Activated CD8-positive, alpha-beta T cell treated with anti-CD3 and anti-CD28 coated beads for 36 hours (primary cell): ENCODE data around the gene C1QTNF9. TPM values are rescaled to one million over a fixed set of nuclear protein-coding genes. Genes with fewer than 3 reads are reported as not detected.
"Not testable (repeated sequence)": the region's sequence is repeated elsewhere in the genome, so short reads cannot be mapped to it uniquely, and the experiment has no call there.

Experiments
- ATAC-seq: fragments of 200-7000 bp; cut with Tn5 transposase; one replicate; pipeline ENCODE4 v1.10.0; 2021; ENCODE audit warnings: mild to moderate bottlenecking, moderate library complexity
- CTCF ChIA-PET: fragments of 350-600 bp; sonication (Branson Sonifier 250); formaldehyde crosslinking; loops from one replicate; lab custom pipeline; 2021; ENCODE audit warnings: antibody characterized with exemption; lab: Charles Lee
- POLR2A ChIA-PET: fragments of 350-600 bp; sonication (Branson Sonifier 250); formaldehyde crosslinking; loops from one replicate; lab custom pipeline; 2021; ENCODE audit warnings: antibody characterized with exemption; lab: Charles Lee
- DNase-seq: peaks from one replicate; pipeline ENCODE4 v3.0.0-alpha.2; 2020
- H3K27ac Mint-ChIP-seq: one replicate; pipeline ENCODE4 v1.8.0; 2021; ENCODE audit warnings: mild to moderate bottlenecking, mixed read lengths
- H3K27me3 Mint-ChIP-seq: one replicate; pipeline ENCODE4 v1.8.0; 2021; ENCODE audit warnings: mixed read lengths
- H3K36me3 Mint-ChIP-seq: one replicate; pipeline ENCODE4 v1.8.0; 2021; ENCODE audit warnings: low read depth, mixed read lengths
- H3K4me1 Mint-ChIP-seq: one replicate; pipeline ENCODE4 v1.8.0; 2021; ENCODE audit warnings: low read depth, mixed read lengths
- H3K4me3 Mint-ChIP-seq: one replicate; pipeline ENCODE4 v1.8.0; 2021; ENCODE audit warnings: mild to moderate bottlenecking, moderate library complexity, mixed read lengths
- H3K9me3 Mint-ChIP-seq: one replicate; pipeline ENCODE4 v1.8.0; 2021; ENCODE audit warnings: mixed read lengths
- CTCF ChIP-seq: fragments of 200-600 bp; IDR thresholded peaks from one replicate; pipeline ENCODE4 v1.8.0; 2022; ENCODE audit warnings: antibody characterized with exemption, mild to moderate bottlenecking
- intact Hi-C: fragments of 100-400 bp; cut with micrococcal nuclease; formaldehyde crosslinking; loops from one replicate; pipeline ENCODE4 v1.10.0; 2022
- total RNA-seq, 2 experiments: library from RNA; stranded (reverse); gene quantifications; one replicate each; pipeline ENCODE4 v1.2.3, GENCODE V29; 2021

C1QTNF9 gene
- total RNA-seq, 2 experiments from 2014 or later, result not detected

- no peak overlapping the region for H3K27ac Mint-ChIP-seq
- no peak for ATAC-seq
- no peaks in the 10 kb centered on the region for H3K4me1 Mint-ChIP-seq
- no peak for DNase-seq
- TF ChIP-seq CTCF, result no peak
- POLR2A ChIA-PET, result no interaction called here
- H3K36me3 Mint-ChIP-seq, result no peaks in the 10 kb centered on the region
- peaks cover 1% of the 10 kb centered on the region for H3K27me3 Mint-ChIP-seq
- intact Hi-C loops, result no loop called here
- CTCF ChIA-PET, result no interaction called here
- H3K9me3 Mint-ChIP-seq, result peaks cover 3% of the 10 kb centered on the region
- no peak overlapping the region for H3K4me3 Mint-ChIP-seq
These were observed 30.7 kb downstream of the C1QTNF9 start for GRCh38 chr13:24339937-24340607.

GRCh38 chr13:24340608-24340955 lies 31.2 kb downstream of the C1QTNF9 start:
- DNase-seq (no peak), ATAC-seq (no peak)
- intact Hi-C loops, result no loop called here
- ChIA-PET CTCF (interaction anchor here (0.9 to 1.7 kb wide), 2 partner anchors 111 to 380 kb away, joined by 3 to 4 read pairs; no protein-coding TSS in a partner anchor), POLR2A (no interaction called here)
- Mint-ChIP-seq H3K27me3 (peaks cover 1% of the 10 kb centered on the region), H3K4me1 (no peaks in the 10 kb centered on the region), H3K36me3 (no peaks in the 10 kb centered on the region), H3K4me3 (no peak overlapping the region), H3K27ac (no peak overlapping the region), H3K9me3 (peaks cover 3% of the 10 kb centered on the region)
- TF ChIP-seq CTCF, result no peak

DNA sequence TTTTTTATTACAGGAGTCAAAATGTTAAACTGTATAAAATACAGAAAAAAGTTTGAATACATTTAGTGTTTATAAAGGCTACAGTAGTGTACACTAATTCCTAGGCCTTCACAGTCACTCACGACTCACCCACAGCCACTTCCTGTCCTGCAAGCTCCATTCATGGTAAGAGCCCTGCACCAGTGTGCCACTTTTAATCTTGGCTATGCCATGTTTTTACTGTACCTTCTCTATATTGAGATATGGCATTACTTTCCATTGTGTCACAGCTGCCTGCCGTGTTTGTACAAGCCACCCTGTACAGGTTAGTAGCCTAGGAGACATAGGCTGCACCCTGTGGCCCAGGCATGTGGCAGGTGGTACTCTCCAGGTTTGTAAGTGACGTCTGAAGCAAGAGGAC lies 32.1 kb downstream of the C1QTNF9 start:
- no peak for TF ChIP-seq CTCF
- ChIA-PET POLR2A (no interaction called here), CTCF (interaction anchor here (0.9 to 1.7 kb wide), 3 partner anchors 9 to 381 kb away, joined by 3 to 4 read pairs (median 3); no protein-coding TSS in a partner anchor)
- Mint-ChIP-seq H3K36me3 (no peaks in the 10 kb centered on the region), H3K9me3 (peaks cover 3% of the 10 kb centered on the region), H3K27ac (no peak overlapping the region), H3K4me1 (no peaks in the 10 kb centered on the region), H3K4me3 (no peak overlapping the region), H3K27me3 (peaks cover 1% of the 10 kb centered on the region)
- intact Hi-C loops, result no loop called here
- ATAC-seq (peak; percentile 20), DNase-seq (peak; percentile 15)

DNA sequence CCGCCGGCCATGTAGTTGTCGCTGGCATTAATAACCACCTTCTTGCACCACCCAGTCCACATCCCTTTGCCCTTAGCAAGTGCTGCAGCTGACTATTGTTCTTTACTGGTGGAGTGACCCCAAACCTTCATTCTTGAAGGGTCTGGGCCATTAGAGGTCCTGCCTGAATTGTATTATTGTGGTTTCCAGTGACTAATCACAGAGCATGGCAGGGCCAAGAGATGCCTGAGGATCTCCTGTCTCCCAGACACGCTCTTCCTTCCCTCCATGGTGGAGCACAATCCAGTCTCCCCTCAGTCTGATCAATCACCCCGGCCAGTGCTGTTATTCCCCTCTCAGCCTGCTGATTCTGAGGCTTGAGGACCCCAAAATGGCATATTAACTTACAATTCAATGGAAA lies 39.0 kb downstream of the C1QTNF9 start:
- POLR2A ChIA-PET, result no interaction called here
- no peak for DNase-seq
- Mint-ChIP-seq H3K4me1 (no peaks in the 10 kb centered on the region), H3K9me3 (no peaks in the 10 kb centered on the region), H3K27me3 (peaks cover 1% of the 10 kb centered on the region), H3K4me3 (no peak overlapping the region), H3K27ac (no peak overlapping the region), H3K36me3 (no peaks in the 10 kb centered on the region)
- intact Hi-C loops, result no loop called here
- no peak for TF ChIP-seq CTCF
- CTCF ChIA-PET, result no interaction called here
- ATAC-seq, result no peak

GRCh38 chr13:24348797-24349515 lies 39.6 kb downstream of the C1QTNF9 start:
- Mint-ChIP-seq H3K27ac (no peak overlapping the region), H3K9me3 (no peaks in the 10 kb centered on the region), H3K4me1 (no peaks in the 10 kb centered on the region), H3K36me3 (no peaks in the 10 kb centered on the region), H3K4me3 (no peak overlapping the region), H3K27me3 (peaks cover under 1% of the 10 kb centered on the region)
- intact Hi-C loops, result no loop called here
- CTCF ChIA-PET, result no interaction called here
- ATAC-seq (no peak), DNase-seq (no peak)
- POLR2A ChIA-PET, result no interaction called here
- TF ChIP-seq CTCF, result no peak

DNA sequence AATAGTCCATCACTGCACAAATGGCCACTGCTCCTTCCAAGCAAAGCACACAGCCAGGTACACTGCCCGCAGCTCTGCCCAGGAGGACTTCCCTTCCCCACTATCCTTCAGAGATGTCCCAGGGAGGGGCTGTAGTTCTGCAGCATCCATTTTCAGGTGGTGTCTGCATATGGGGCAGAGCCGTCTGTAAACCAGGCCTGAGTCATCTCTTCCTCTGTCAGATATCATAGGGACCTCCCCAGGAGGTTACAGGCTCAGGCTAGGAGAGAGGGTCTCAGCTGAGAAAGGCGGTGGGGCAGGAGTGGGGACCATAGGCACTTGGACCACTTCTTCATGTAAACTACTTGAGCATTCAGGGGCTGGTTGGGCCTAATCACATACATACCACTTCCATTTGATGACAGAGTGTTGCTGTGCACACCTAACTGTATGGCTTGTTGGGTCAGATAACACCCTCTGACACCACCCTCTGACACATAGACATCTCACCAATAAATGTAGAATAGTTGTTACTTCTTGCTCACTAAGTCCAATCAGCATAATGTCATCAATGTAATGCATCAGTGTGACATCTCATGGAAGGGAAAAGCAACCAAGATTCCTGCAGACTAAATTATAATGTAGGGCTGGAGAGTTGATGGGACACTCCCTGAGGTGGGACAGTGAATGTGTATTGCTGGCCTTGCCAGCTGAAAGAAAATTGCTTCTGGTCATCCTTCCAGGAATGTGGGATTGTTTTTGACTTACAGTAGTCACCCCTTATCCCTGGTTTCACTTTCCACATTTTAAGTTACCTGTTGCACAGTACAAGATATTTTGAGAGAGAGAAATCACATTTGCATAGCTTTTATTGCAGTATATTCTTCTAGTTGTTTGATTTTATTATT lies 40.6 kb downstream of the C1QTNF9 start:
- CTCF ChIA-PET, H3K4me1 Mint-ChIP-seq, POLR2A ChIA-PET: not testable (repeated sequence)

More for the DNA sequence above, 40.6 kb downstream of the C1QTNF9 start:
- intact Hi-C loops, H3K27ac Mint-ChIP-seq, DNase-seq, H3K27me3 Mint-ChIP-seq, H3K4me3 Mint-ChIP-seq, H3K36me3 Mint-ChIP-seq, H3K9me3 Mint-ChIP-seq: not testable (repeated sequence)
- peak; percentile 45 for ATAC-seq
